Natural killer cell treated with Interleukin-12 subunit alpha and Interleukin-12 subunit beta and Interleukin-15 and Interleukin-18, amount 100 ng/mL, for 72 hours (primary cell): ENCODE data around the gene SFR1. TPM values are rescaled to one million over a fixed set of nuclear protein-coding genes. Genes with fewer than 3 reads are reported as not detected.

Source experiments
- ATAC-seq, 2 donors: fragments of 150-1000 bp; cut with Tn5 transposase in 1 of 2; sonication (Bioruptor Pico), chemical (Tn5 transposase) in 1 of 2; 2 replicates each; pipeline ENCODE4 v1.10.0; 2021
- DNase-seq: peaks from one replicate; pipeline ENCODE4 v3.0.0; 2022; ENCODE audit warnings: low spot score
- H3K27ac Mint-ChIP-seq, 2 donors: 1 replicate in 1 of 2; 2 replicates in 1 of 2; pipeline ENCODE4 v1.8.0; 2022; ENCODE audit warnings: mixed read lengths in 2 of 2, mild to moderate bottlenecking in 1 of 2, moderate library complexity in 1 of 2
- H3K27me3 Mint-ChIP-seq, 2 donors: 1 replicate in 1 of 2; 2 replicates in 1 of 2; pipeline ENCODE4 v1.8.0; 2022; ENCODE audit warnings: mixed read lengths in 2 of 2
- H3K36me3 Mint-ChIP-seq: one replicate; pipeline ENCODE4 v1.8.0; 2022; ENCODE audit warnings: mixed read lengths
- H3K4me1 Mint-ChIP-seq, 2 donors: 1 replicate in 1 of 2; 2 replicates in 1 of 2; pipeline ENCODE4 v1.8.0; 2022; ENCODE audit warnings: low read depth in 2 of 2, mixed read lengths in 2 of 2, mild to moderate bottlenecking in 1 of 2
- H3K4me3 Mint-ChIP-seq: one replicate; pipeline ENCODE4 v1.8.0; 2022; ENCODE audit warnings: mixed read lengths
- H3K9me3 Mint-ChIP-seq: 2 replicates; pipeline ENCODE4 v1.8.0; 2022; ENCODE audit warnings: mixed read lengths
- total RNA-seq, 2 donors: library from RNA; stranded (reverse); gene quantifications; one replicate each; pipeline ENCODE4 v1.2.3, GENCODE V29; 2022

Gene SFR1
- total RNA-seq, 2 donors from 2014 or later: 12.1 to 12.5 TPM

DNA sequence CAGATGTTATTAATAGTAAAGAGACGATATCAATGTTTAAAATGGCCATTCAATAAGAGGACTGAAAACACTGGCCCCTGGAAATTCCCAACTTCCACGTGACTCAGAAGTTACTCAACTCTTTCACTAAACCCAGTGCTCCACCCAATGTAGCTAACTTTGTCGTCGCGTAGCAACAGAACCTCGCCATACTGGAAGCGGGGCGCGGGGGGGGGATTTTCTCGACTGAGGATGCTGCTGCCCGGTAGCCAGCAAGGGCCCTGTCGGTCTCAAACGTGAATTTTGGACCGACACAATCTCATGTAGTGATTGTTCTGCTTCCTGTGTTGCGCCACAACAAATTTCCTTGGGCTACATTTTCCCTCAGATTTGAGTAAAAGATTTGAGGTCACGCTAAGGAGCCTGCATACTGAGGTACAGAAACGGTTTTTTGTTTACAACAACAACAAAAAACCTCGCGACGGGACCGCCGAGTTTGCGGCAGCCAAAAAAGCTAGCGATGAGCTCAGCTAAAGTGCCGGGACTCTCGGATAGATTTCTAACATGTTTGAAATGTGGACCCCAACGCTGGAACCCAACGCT lies 977 bp upstream of the SFR1 start:
- H3K9me3 Mint-ChIP-seq: no peaks in the 10 kb centered on the region
- H3K4me1 Mint-ChIP-seq: peaks cover 25 to 26% of the 10 kb centered on the region in 2 donors
- H3K27ac Mint-ChIP-seq: peak overlapping the region; percentile 94 to 99
- DNase-seq: peak; percentile 95
- no peaks in the 10 kb centered on the region for H3K36me3 Mint-ChIP-seq
- ATAC-seq: peak; percentile 60 to 78
- peaks cover 0 to 3% of the 10 kb centered on the region in 2 donors for H3K27me3 Mint-ChIP-seq
- peak overlapping the region; percentile 84 for H3K4me3 Mint-ChIP-seq

- DNase-seq (no peak), ATAC-seq (no peak)
- Mint-ChIP-seq H3K4me1 (peaks cover 26 to 28% of the 10 kb centered on the region in 2 donors), H3K27ac (peak overlapping the region; percentile 94 to 99), H3K27me3 (no peaks in the 10 kb centered on the region), H3K4me3 (peak overlapping the region; percentile 84), H3K36me3 (no peaks in the 10 kb centered on the region), H3K9me3 (no peaks in the 10 kb centered on the region)
Measured at GRCh38 chr10:104122225-104123107, 495 bp downstream of the SFR1 start.

DNA sequence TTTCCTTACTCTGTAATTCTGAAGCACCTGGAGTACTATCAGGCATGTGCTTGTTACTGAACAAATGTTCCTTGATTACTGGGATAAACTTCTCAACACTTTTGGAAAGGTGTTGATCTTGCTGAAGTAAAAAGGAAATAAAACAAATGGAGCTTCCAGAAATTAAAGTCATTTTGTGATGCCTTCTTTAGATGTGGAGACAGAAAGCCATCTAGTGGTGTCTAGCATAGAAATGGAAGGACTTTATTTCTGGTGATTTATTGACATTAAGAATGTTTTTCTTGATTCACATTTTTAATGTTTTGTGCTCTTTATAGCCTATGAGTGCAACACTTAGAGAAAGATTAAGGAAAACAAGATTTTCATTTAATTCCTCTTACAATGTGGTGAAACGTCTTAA lies 1.4 kb downstream of the SFR1 start:
- Mint-ChIP-seq H3K36me3 (no peaks in the 10 kb centered on the region), H3K4me1 (peaks cover 26 to 30% of the 10 kb centered on the region in 2 donors), H3K4me3 (peak overlapping the region; percentile 84), H3K9me3 (no peaks in the 10 kb centered on the region), H3K27ac (peak overlapping the region in 1 of 2 donors; percentile 29), H3K27me3 (no peaks in the 10 kb centered on the region)
- ATAC-seq: no peak
- no peak for DNase-seq

- Mint-ChIP-seq H3K9me3 (no peaks in the 10 kb centered on the region), H3K4me3 (no peak overlapping the region), H3K36me3 (no peaks in the 10 kb centered on the region), H3K27me3 (no peaks in the 10 kb centered on the region), H3K27ac (peak overlapping the region in 1 of 2 donors; percentile 31), H3K4me1 (peaks cover 18 to 20% of the 10 kb centered on the region in 2 donors)
- DNase-seq (no peak), ATAC-seq (peak in 1 of 2 donors; percentile 48)
Measured at GRCh38 chr10:104127411-104127810, 5.4 kb downstream of the SFR1 start.

DNA sequence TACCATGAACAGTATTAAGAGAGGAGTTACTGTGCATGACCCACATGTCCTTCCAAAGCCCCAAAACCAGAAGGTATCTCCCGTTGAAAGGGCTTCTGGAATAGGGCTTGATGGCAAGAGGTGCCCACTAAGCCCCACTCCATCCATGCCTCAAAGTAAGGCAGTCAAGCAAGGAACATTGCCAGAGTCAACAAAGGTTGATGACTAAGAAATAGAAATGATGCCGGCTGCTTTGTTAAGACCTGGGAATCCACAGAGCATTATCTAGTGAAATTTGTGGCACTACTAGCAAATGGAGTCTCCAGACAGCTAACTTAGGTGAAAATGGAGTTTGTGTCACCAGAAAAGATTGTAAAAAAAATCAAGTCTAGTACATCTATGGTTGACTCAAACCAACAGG lies 6.2 kb downstream of the SFR1 start:
- Mint-ChIP-seq H3K27me3 (peaks cover 5 to 8% of the 10 kb centered on the region in 2 donors), H3K36me3 (no peaks in the 10 kb centered on the region), H3K27ac (no peak overlapping the region), H3K9me3 (no peaks in the 10 kb centered on the region), H3K4me3 (no peak overlapping the region), H3K4me1 (peaks cover 10 to 15% of the 10 kb centered on the region in 2 donors)
- DNase-seq (no peak), ATAC-seq (no peak)

- Mint-ChIP-seq H3K4me3 (no peak overlapping the region), H3K36me3 (no peaks in the 10 kb centered on the region), H3K9me3 (no peaks in the 10 kb centered on the region), H3K4me1 (peaks cover 3 to 8% of the 10 kb centered on the region in 2 donors), H3K27ac (no peak overlapping the region), H3K27me3 (peaks cover 16 to 21% of the 10 kb centered on the region in 2 donors)
- DNase-seq (no peak), ATAC-seq (no peak)
Measured at GRCh38 chr10:104130041-104130440, 8.1 kb downstream of the SFR1 start.

DNA sequence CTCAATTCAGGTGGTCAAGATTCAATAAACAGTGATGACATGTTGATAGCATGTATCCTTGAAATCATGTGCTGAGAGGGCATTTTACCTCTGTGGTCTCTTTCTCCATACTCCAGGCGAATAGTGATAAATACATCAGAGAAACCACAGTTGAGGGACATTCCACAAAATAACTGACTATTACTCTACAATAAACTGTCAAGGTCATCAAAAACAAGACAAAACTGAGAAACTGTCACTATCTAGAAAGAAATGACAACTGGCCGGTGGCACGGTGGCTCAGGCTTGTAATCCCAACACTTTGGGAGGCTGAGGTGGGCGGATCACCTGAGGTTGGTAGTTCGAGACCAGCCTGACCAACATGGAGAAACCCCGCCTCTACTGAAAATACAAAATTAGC lies 16.2 kb downstream of the SFR1 start:
- H3K27me3 Mint-ChIP-seq: peaks cover 23 to 28% of the 10 kb centered on the region in 2 donors
- H3K9me3 Mint-ChIP-seq: no peaks in the 10 kb centered on the region
- H3K4me3 Mint-ChIP-seq: no peak overlapping the region
- no peaks in the 10 kb centered on the region for H3K36me3 Mint-ChIP-seq
- ATAC-seq (no peak), DNase-seq (no peak)
- no peaks in the 10 kb centered on the region for H3K4me1 Mint-ChIP-seq
- H3K27ac Mint-ChIP-seq: no peak overlapping the region

GRCh38 chr10:104139221-104139620 lies 17.2 kb downstream of the SFR1 start:
- peaks cover 18 to 23% of the 10 kb centered on the region in 2 donors for H3K27me3 Mint-ChIP-seq
- no peaks in the 10 kb centered on the region for H3K36me3 Mint-ChIP-seq
- H3K4me3 Mint-ChIP-seq: no peak overlapping the region
- ATAC-seq (no peak), DNase-seq (no peak)
- H3K9me3 Mint-ChIP-seq: no peaks in the 10 kb centered on the region
- no peak overlapping the region for H3K27ac Mint-ChIP-seq
- no peaks in the 10 kb centered on the region for H3K4me1 Mint-ChIP-seq

- DNase-seq (no peak), ATAC-seq (no peak)
- Mint-ChIP-seq H3K27me3 (peaks cover 16 to 22% of the 10 kb centered on the region in 2 donors), H3K36me3 (no peaks in the 10 kb centered on the region), H3K9me3 (no peaks in the 10 kb centered on the region), H3K27ac (no peak overlapping the region), H3K4me3 (no peak overlapping the region), H3K4me1 (no peaks in the 10 kb centered on the region)
Measured at GRCh38 chr10:104142081-104142480, 20.1 kb downstream of the SFR1 start.

DNA sequence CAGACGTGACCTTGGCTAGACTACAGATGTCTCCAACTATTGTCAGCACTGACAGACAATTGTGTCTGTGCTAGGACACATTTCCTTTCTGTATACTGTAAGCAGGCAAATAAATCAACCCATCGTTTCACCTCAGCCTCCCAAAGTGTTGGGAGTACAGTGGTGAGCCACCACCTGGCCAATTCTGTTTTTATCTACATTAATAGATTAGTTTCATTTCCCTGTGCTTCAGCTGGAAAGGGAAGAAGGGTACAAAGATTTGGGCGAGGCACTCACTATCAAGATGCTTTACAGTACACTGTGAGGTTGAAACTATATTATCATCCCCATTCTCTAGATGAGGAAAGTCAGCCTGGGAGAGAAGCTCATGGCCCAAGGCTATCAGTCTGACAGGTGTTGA lies 21.9 kb downstream of the SFR1 start:
- Mint-ChIP-seq H3K27me3 (peaks cover 20 to 23% of the 10 kb centered on the region in 2 donors), H3K4me1 (no peaks in the 10 kb centered on the region), H3K27ac (no peak overlapping the region), H3K9me3 (no peaks in the 10 kb centered on the region), H3K4me3 (no peak overlapping the region), H3K36me3 (no peaks in the 10 kb centered on the region)
- no peak for ATAC-seq
- DNase-seq: no peak

DNA sequence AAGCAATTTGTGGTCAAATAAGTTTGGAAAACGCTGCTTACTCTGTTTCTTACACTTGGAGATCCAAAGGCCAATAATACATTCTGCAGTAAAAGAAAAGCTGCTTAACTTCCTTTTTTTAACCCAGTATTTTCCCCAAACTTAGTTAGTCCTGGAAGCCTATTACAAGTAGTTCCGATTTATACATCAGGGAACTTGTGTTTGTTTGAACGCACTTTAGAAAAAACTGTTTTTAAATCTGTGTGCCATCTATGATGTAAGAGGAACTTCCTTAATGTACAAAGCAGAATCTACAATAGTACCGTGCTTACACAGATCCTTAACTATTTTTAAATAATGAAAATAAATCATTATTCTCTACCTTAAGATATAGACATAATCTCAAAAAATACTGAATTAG lies 23.0 kb downstream of the SFR1 start:
- peaks cover 20 to 24% of the 10 kb centered on the region in 2 donors for H3K27me3 Mint-ChIP-seq

DNA sequence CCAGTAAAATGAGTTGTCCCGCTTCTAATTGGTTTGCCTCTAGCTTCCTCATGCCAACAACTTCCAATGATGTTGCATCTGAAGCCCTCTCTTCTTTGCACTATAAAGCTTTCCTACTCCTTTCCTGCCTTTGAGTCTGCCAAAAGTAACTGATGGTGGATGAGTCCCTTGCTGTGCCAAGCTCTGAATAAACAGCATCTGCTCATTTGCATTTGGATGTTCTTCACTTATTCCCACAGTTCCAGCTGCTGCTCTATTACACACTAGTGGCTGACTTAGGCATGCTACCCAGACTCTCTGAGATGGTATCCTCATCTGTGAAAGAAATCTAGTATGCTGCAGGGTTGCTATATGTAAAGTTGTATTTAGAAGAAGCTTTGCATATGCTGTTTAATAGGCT lies 24.9 kb downstream of the SFR1 start:
- Mint-ChIP-seq H3K9me3 (peaks cover 2% of the 10 kb centered on the region), H3K36me3 (peaks cover 9% of the 10 kb centered on the region), H3K27ac (no peak overlapping the region), H3K4me3 (no peak overlapping the region), H3K4me1 (no peaks in the 10 kb centered on the region), H3K27me3 (peaks cover 28 to 35% of the 10 kb centered on the region in 2 donors)
- DNase-seq (no peak), ATAC-seq (no peak)

More for the DNA sequence above, 23.0 kb downstream of the SFR1 start:
- no peak overlapping the region for H3K27ac Mint-ChIP-seq
- H3K4me3 Mint-ChIP-seq: no peak overlapping the region
- H3K36me3 Mint-ChIP-seq: no peaks in the 10 kb centered on the region
- no peaks in the 10 kb centered on the region for H3K4me1 Mint-ChIP-seq
- H3K9me3 Mint-ChIP-seq: no peaks in the 10 kb centered on the region
- ATAC-seq (no peak), DNase-seq (no peak)

- Mint-ChIP-seq H3K27ac (no peak overlapping the region), H3K36me3 (peaks cover 16% of the 10 kb centered on the region), H3K4me3 (no peak overlapping the region), H3K9me3 (peaks cover 7% of the 10 kb centered on the region), H3K4me1 (no peaks in the 10 kb centered on the region), H3K27me3 (peaks cover 26 to 52% of the 10 kb centered on the region in 2 donors)
- DNase-seq (no peak), ATAC-seq (no peak)
Measured at GRCh38 chr10:104150139-104150538, 28.2 kb downstream of the SFR1 start.

DNA sequence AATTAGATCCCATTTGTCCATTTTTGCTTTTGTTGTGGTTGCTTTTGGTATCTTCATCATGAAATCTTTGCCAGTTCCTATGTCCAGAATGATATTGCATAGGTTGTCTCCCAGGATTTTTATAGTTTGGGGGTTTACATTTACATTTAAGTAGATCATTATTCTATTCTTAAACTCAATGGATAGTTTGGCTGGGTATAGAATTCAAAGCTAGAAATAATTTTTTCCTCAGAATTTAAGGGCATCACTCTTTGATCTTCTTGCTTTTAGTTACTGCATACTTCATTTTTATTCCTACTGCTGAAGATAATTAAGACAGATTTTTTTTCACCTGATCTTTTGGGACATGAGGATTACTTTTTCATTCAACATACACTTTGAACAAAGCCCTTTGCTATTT lies 29.8 kb downstream of the SFR1 start:
- H3K9me3 Mint-ChIP-seq: peaks cover 7% of the 10 kb centered on the region
- H3K27me3 Mint-ChIP-seq: peaks cover 32 to 61% of the 10 kb centered on the region in 2 donors
- H3K4me1 Mint-ChIP-seq: no peaks in the 10 kb centered on the region
- no peak overlapping the region for H3K4me3 Mint-ChIP-seq
- no peak overlapping the region for H3K27ac Mint-ChIP-seq
- ATAC-seq (no peak), DNase-seq (no peak)
- peaks cover 16% of the 10 kb centered on the region for H3K36me3 Mint-ChIP-seq
